H1 (cell line): ENCODE results near the gene SPECC1. TPM values are rescaled to one million over a fixed set of nuclear protein-coding genes. Genes with fewer than 3 reads are reported as not detected.

Experiments used
- CBX5 ChIP-seq: fragments of 300-800, 300-1000 bp; sonication (generic); IDR thresholded peaks from 2 replicates; pipeline ENCODE4 v1.7.1; 2016; ENCODE audit warnings: antibody characterized with exemption, low read length, low read depth
- FOSL1 ChIP-seq: IDR thresholded peaks from 2 replicates; pipeline ENCODE4 v1.6.1; 2011; ENCODE audit warnings: mild to moderate bottlenecking, low read depth, low read length, moderate library complexity; ENCODE audit not compliant: insufficient read depth
- KDM4A ChIP-seq: IDR thresholded peaks from one replicate; pipeline ENCODE4 v1.7.1; 2012; ENCODE audit warnings: low read depth, mild to moderate bottlenecking, moderate library complexity, low read length, inconsistent platforms; ENCODE audit not compliant: severe bottlenecking
- KDM5A ChIP-seq: fragments of 200-600 bp; IDR thresholded peaks from 2 replicates; pipeline ENCODE4 v1.7.1; 2012; ENCODE audit warnings: mild to moderate bottlenecking, low read length, inconsistent platforms, mixed read lengths
- RBBP5 ChIP-seq: IDR thresholded peaks from 2 replicates; pipeline ENCODE4 v1.7.1; 2012; ENCODE audit warnings: low read depth, mild to moderate bottlenecking, inconsistent platforms, low read length, moderate library complexity, borderline replicate concordance
- SUZ12 ChIP-seq: fragments of 200-600 bp; sonication (generic); IDR thresholded peaks from 2 replicates; pipeline ENCODE4 v1.6.1; 2012; ENCODE audit warnings: mild to moderate bottlenecking, inconsistent platforms, low read length, moderate library complexity, mixed read lengths
- polyA plus RNA-seq, 7 experiments: library from polyadenylated mRNA; depleted of rRNA in 3 of 7; stranded (reverse) in 5 of 7; unstranded in 2 of 7; fragments of >200 nt in 5 of 7; fragments of 200-250 nt in 2 of 7; gene quantifications; 1 replicate in 5 of 7; 2 replicates in 1 of 7; 4 replicates in 1 of 7; pipeline versions ENCODE4 v1.2.1 to v1.2.3, GENCODE V29; 2011 to 2013; ENCODE audit warnings: missing spikeins in 2 of 7, mixed read lengths in 2 of 7
- total RNA-seq: library from RNA; stranded (reverse); fragmentation: NEBNext Ultra II Directional; extraction: Animal tissue kit (Norgen Biotek cat#: 25700); gene quantifications from 2 replicates; pipeline ENCODE4 v1.2.1, GENCODE V29; 2021
- TF ChIP-seq, protein P1 (sequence below): fragments of 300-600 bp; sonication (generic); IDR thresholded peaks from 2 replicates; pipeline ENCODE4 v1.7.1; 2012; ENCODE audit warnings: low read length, moderate library complexity, mild to moderate bottlenecking, inconsistent platforms; ENCODE audit not compliant: insufficient replicate concordance
- TF ChIP-seq, protein P2 (sequence below): IDR thresholded peaks from 2 replicates; pipeline ENCODE4 v1.6.1; 2011; ENCODE audit warnings: low read length, improper control_type of control experiment

SPECC1 gene
- total and polyA plus RNA-seq, 2 of the 8 experiments (the other 6 are each of a cell fraction or from before 2014, with no cell fraction given): 35.8 to 87.9 TPM

DNA sequence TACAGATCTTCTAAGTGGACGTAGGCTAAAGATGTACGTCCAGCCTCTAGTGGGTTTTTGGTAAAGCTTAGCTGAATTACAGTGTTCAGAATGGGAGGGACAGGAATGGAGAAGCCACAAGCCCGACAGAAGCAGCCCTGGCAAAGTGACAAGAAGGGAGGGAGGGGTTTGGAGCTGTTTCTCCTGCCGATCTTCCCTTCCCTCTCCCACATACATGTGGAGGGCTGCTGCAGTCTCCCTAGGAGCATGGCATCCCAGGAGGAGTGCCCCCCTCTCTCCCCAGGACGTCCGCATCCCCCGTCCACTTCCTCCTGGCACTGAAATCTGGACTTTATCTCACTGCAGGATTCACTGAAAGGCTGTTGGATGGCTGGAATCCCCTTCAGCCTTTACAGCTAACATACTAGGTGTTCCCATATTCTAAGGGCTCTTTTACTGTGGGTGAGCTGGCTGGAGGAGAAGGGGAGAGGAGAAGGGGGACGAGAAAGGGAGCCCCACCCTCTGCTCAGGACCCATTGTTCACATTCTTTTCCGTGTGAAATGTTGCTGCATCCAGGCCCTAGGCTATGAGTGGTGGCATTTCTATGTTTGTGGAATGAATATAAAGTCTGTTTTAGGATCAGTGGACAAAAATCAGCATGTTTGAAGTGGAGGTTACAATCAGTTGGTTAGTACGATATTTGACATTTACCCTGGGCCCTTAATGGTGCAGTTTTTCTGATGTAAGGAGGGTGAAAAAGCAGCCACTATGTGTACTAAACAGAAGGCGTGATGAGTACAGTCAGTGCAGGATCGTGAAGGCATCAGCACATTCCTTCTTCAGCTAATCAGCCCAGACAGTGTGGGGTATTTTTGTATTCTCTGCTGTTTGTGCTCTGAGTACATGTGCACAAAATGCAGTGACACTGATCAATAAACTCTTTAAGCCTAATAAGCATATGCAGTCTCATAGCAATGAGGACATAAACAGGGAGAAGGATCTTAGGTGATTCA is 94.6 kb downstream of the SPECC1 start (continued):
- TF ChIP-seq, protein P1, sequence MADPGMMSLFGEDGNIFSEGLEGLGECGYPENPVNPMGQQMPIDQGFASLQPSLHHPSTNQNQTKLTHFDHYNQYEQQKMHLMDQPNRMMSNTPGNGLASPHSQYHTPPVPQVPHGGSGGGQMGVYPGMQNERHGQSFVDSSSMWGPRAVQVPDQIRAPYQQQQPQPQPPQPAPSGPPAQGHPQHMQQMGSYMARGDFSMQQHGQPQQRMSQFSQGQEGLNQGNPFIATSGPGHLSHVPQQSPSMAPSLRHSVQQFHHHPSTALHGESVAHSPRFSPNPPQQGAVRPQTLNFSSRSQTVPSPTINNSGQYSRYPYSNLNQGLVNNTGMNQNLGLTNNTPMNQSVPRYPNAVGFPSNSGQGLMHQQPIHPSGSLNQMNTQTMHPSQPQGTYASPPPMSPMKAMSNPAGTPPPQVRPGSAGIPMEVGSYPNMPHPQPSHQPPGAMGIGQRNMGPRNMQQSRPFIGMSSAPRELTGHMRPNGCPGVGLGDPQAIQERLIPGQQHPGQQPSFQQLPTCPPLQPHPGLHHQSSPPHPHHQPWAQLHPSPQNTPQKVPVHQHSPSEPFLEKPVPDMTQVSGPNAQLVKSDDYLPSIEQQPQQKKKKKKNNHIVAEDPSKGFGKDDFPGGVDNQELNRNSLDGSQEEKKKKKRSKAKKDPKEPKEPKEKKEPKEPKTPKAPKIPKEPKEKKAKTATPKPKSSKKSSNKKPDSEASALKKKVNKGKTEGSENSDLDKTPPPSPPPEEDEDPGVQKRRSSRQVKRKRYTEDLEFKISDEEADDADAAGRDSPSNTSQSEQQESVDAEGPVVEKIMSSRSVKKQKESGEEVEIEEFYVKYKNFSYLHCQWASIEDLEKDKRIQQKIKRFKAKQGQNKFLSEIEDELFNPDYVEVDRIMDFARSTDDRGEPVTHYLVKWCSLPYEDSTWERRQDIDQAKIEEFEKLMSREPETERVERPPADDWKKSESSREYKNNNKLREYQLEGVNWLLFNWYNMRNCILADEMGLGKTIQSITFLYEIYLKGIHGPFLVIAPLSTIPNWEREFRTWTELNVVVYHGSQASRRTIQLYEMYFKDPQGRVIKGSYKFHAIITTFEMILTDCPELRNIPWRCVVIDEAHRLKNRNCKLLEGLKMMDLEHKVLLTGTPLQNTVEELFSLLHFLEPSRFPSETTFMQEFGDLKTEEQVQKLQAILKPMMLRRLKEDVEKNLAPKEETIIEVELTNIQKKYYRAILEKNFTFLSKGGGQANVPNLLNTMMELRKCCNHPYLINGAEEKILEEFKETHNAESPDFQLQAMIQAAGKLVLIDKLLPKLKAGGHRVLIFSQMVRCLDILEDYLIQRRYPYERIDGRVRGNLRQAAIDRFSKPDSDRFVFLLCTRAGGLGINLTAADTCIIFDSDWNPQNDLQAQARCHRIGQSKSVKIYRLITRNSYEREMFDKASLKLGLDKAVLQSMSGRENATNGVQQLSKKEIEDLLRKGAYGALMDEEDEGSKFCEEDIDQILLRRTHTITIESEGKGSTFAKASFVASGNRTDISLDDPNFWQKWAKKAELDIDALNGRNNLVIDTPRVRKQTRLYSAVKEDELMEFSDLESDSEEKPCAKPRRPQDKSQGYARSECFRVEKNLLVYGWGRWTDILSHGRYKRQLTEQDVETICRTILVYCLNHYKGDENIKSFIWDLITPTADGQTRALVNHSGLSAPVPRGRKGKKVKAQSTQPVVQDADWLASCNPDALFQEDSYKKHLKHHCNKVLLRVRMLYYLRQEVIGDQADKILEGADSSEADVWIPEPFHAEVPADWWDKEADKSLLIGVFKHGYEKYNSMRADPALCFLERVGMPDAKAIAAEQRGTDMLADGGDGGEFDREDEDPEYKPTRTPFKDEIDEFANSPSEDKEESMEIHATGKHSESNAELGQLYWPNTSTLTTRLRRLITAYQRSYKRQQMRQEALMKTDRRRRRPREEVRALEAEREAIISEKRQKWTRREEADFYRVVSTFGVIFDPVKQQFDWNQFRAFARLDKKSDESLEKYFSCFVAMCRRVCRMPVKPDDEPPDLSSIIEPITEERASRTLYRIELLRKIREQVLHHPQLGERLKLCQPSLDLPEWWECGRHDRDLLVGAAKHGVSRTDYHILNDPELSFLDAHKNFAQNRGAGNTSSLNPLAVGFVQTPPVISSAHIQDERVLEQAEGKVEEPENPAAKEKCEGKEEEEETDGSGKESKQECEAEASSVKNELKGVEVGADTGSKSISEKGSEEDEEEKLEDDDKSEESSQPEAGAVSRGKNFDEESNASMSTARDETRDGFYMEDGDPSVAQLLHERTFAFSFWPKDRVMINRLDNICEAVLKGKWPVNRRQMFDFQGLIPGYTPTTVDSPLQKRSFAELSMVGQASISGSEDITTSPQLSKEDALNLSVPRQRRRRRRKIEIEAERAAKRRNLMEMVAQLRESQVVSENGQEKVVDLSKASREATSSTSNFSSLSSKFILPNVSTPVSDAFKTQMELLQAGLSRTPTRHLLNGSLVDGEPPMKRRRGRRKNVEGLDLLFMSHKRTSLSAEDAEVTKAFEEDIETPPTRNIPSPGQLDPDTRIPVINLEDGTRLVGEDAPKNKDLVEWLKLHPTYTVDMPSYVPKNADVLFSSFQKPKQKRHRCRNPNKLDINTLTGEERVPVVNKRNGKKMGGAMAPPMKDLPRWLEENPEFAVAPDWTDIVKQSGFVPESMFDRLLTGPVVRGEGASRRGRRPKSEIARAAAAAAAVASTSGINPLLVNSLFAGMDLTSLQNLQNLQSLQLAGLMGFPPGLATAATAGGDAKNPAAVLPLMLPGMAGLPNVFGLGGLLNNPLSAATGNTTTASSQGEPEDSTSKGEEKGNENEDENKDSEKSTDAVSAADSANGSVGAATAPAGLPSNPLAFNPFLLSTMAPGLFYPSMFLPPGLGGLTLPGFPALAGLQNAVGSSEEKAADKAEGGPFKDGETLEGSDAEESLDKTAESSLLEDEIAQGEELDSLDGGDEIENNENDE: no peak
- TF ChIP-seq RBBP5 (no peak), CBX5 (no peak), KDM4A (no peak), KDM5A (no peak), FOSL1 (no peak), SUZ12 (no peak)
- TF ChIP-seq, protein P2, sequence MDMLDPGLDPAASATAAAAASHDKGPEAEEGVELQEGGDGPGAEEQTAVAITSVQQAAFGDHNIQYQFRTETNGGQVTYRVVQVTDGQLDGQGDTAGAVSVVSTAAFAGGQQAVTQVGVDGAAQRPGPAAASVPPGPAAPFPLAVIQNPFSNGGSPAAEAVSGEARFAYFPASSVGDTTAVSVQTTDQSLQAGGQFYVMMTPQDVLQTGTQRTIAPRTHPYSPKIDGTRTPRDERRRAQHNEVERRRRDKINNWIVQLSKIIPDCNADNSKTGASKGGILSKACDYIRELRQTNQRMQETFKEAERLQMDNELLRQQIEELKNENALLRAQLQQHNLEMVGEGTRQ: no peak
